H1 (cell line): ENCODE measurements around the gene PRTG. TPM values are rescaled to one million over a fixed set of nuclear protein-coding genes. Genes with fewer than 3 reads are reported as not detected.

Experiments
- CTCF ChIA-PET: fragments of 300-600 bp; sonication (Branson Sonifier 250); formaldehyde crosslinking; loops from one replicate; lab custom pipeline; 2021; ENCODE audit not compliant: partially characterized antibody; lab: Charles Lee
- POLR2A ChIA-PET: fragments of 300-600 bp; sonication (Branson Sonifier 250); formaldehyde crosslinking; loops from one replicate; lab custom pipeline; 2021; ENCODE audit warnings: inconsistent platforms; ENCODE audit not compliant: partially characterized antibody; lab: Charles Lee
- DNase-seq, 2 experiments: peaks; one replicate each; pipeline versions ENCODE4 v3.0.0 to v3.0.0-alpha.2; 2010 to 2022; ENCODE audit warnings: low spot score in 2 of 2, low read depth in 1 of 2, mixed read lengths in 1 of 2
- FAIRE-seq: peaks from 2 replicates; lab custom pipeline; 2011; peaks lifted over from hg19 to GRCh38; lab: Jason Lieb, UNC
- H2AFZ ChIP-seq: 2 replicates; pipeline ENCODE4 v1.8.1; 2012; ENCODE audit warnings: low read length, inconsistent platforms
- H2AK5ac ChIP-seq: 2 replicates; pipeline ENCODE4 v1.6.1; 2013; ENCODE audit warnings: low read depth, low read length
- H2BK120ac ChIP-seq: replicated peaks from 2 replicates; pipeline ENCODE3; 2013; ENCODE audit warnings: low read depth, low read length, inconsistent platforms
- H2BK12ac ChIP-seq: 2 replicates; pipeline ENCODE4 v1.6.1; 2013; ENCODE audit warnings: low read depth, low read length
- H2BK15ac ChIP-seq: 2 replicates; pipeline ENCODE4 v1.6.1; 2013; ENCODE audit warnings: low read length
- H2BK20ac ChIP-seq: 2 replicates; pipeline ENCODE4 v1.6.1; 2013; ENCODE audit warnings: low read length
- H2BK5ac ChIP-seq: 2 replicates; pipeline ENCODE4 v1.6.1; 2013; ENCODE audit warnings: low read depth, low read length
- H3K14ac ChIP-seq: 2 replicates; pipeline ENCODE4 v1.6.1; 2013; ENCODE audit warnings: inconsistent platforms; ENCODE audit not compliant: insufficient read length
- H3K18ac ChIP-seq: 2 replicates; pipeline ENCODE4 v1.6.1; 2013; ENCODE audit warnings: low read length; ENCODE audit errors: extremely low read depth
- H3K23ac ChIP-seq: 2 replicates; pipeline ENCODE4 v1.6.1; 2013; ENCODE audit warnings: inconsistent platforms; ENCODE audit not compliant: insufficient read length
- H3K23me2 ChIP-seq: 2 replicates; pipeline ENCODE4 v1.6.1; 2013; ENCODE audit warnings: low read depth, low read length
- H3K27ac ChIP-seq: 2 replicates; pipeline ENCODE4 v1.6.1; 2011; ENCODE audit warnings: low read depth, low read length, inconsistent platforms
- H3K27me3 ChIP-seq, 4 experiments: replicated peaks in 1 of 4; 1 replicate in 1 of 4; 2 replicates in 3 of 4; pipeline versions ENCODE4 v1.6.1 to v1.8.1; 2011 to 2013; ENCODE audit warnings: low read length in 3 of 4, mild to moderate bottlenecking in 3 of 4, inconsistent platforms in 2 of 4, mixed read lengths in 2 of 4, moderate library complexity in 1 of 4; ENCODE audit not compliant: control insufficient read depth in 3 of 4, insufficient read depth in 3 of 4; ENCODE audit errors: extremely low read depth in 1 of 4
- H3K36me3 ChIP-seq, 4 experiments: 2 replicates each; pipeline versions ENCODE4 v1.6.1 to v1.8.1; 2011 to 2013; ENCODE audit warnings: mild to moderate bottlenecking in 4 of 4, low read length in 3 of 4, moderate library complexity in 2 of 4, control low read depth in 1 of 4, inconsistent platforms in 1 of 4; ENCODE audit not compliant: insufficient read depth in 4 of 4, control insufficient read depth in 2 of 4
- H3K4ac ChIP-seq: replicated peaks from 2 replicates; pipeline ENCODE3; 2013; ENCODE audit warnings: low read length, low read depth, mixed read lengths, inconsistent platforms; ENCODE audit not compliant: insufficient read length
- H3K4me1 ChIP-seq, 4 experiments: replicated peaks in 1 of 4; 1 replicate in 1 of 4; 2 replicates in 3 of 4; pipeline versions ENCODE4 v1.6.1 to v1.8.1; 2011 to 2013; ENCODE audit warnings: low read length in 3 of 4, inconsistent platforms in 2 of 4, mixed read lengths in 1 of 4; ENCODE audit not compliant: insufficient read depth in 4 of 4, control insufficient read depth in 3 of 4
- H3K4me2 ChIP-seq, 2 experiments: 2 replicates each; pipeline versions ENCODE4 v1.6.1 to v1.8.1; 2011 to 2013; ENCODE audit warnings: low read depth in 2 of 2, low read length in 2 of 2, control low read depth in 1 of 2, inconsistent platforms in 1 of 2, mild to moderate bottlenecking in 1 of 2; ENCODE audit not compliant: insufficient read depth in 1 of 2
- H3K4me3 ChIP-seq, 4 experiments: fragments of 200-600, 300-600 bp in 1 of 4; sonication (generic), shearing (Covaris generic), sonication (Bioruptor Twin) in 1 of 4; 2 replicates each; pipeline versions ENCODE4 v1.5.1 to v1.8.1; 2011 to 2016; ENCODE audit warnings: low read length in 4 of 4, low read depth in 3 of 4, control low read depth in 2 of 4, inconsistent platforms in 2 of 4, mild to moderate bottlenecking in 2 of 4, mixed read lengths in 1 of 4, moderate library complexity in 1 of 4; ENCODE audit not compliant: insufficient read depth in 2 of 4; ENCODE audit errors: extremely low read depth in 1 of 4
- H3K56ac ChIP-seq: replicated peaks from 2 replicates; pipeline ENCODE3; 2013; ENCODE audit warnings: low read depth, mild to moderate bottlenecking, mixed read lengths, low read length, inconsistent platforms; ENCODE audit not compliant: insufficient read length
- H3K79me1 ChIP-seq: 2 replicates; pipeline ENCODE4 v1.6.1; 2013; ENCODE audit warnings: low read depth, low read length, control low read depth
- H3K79me2 ChIP-seq, 2 experiments: 2 replicates each; pipeline versions ENCODE4 v1.6.1 to v1.8.1; 2012 to 2013; ENCODE audit warnings: low read length in 2 of 2, mild to moderate bottlenecking in 2 of 2, inconsistent platforms in 1 of 2; ENCODE audit not compliant: insufficient read depth in 2 of 2, control insufficient read depth in 1 of 2
- H3K9ac ChIP-seq, 4 experiments: replicated peaks in 1 of 4; 1 replicate in 1 of 4; 2 replicates in 3 of 4; pipeline versions ENCODE4 v1.6.1 to v1.8.1; 2011 to 2013; ENCODE audit warnings: low read depth in 3 of 4, low read length in 3 of 4, control low read depth in 2 of 4, mild to moderate bottlenecking in 2 of 4, moderate library complexity in 2 of 4, inconsistent platforms in 1 of 4; ENCODE audit errors: extremely low read depth in 1 of 4
- H3K9me3 ChIP-seq, 2 experiments: 2 replicates each; pipeline versions ENCODE4 v1.6.1 to v1.8.1; 2012 to 2013; ENCODE audit warnings: mild to moderate bottlenecking in 2 of 2, moderate library complexity in 2 of 2, control low read depth in 1 of 2, inconsistent platforms in 1 of 2, low read depth in 1 of 2, low read length in 1 of 2, mixed read lengths in 1 of 2; ENCODE audit not compliant: insufficient read depth in 2 of 2
- H4K20me1 ChIP-seq, 2 experiments: replicated peaks in 1 of 2; 2 replicates each; pipeline versions ENCODE3 to v1.8.1; 2011 to 2013; ENCODE audit warnings: inconsistent platforms in 2 of 2, low read length in 2 of 2, mild to moderate bottlenecking in 1 of 2; ENCODE audit not compliant: insufficient read depth in 2 of 2, control insufficient read depth in 1 of 2
- H4K5ac ChIP-seq: 2 replicates; pipeline ENCODE4 v1.6.1; 2013; ENCODE audit warnings: low read length, low read depth, mixed read lengths, inconsistent platforms; ENCODE audit not compliant: insufficient read length
- H4K8ac ChIP-seq: 2 replicates; pipeline ENCODE4 v1.8.0; 2013; ENCODE audit warnings: mild to moderate bottlenecking, moderate library complexity, low read length, inconsistent platforms; ENCODE audit not compliant: insufficient read depth; ENCODE audit errors: extremely low read depth
- H4K91ac ChIP-seq: replicated peaks from 2 replicates; pipeline ENCODE3; 2013; ENCODE audit warnings: low read length, mixed read lengths, inconsistent platforms; ENCODE audit not compliant: insufficient read length
- CHD1 ChIP-seq: IDR thresholded peaks from 2 replicates; pipeline ENCODE4 v1.6.1; 2012; ENCODE audit warnings: low read depth, low read length, improper control_type of control experiment
- CTCF ChIP-seq, 3 experiments: IDR thresholded peaks; 1 replicate in 2 of 3; 2 replicates in 1 of 3; pipeline versions ENCODE4 v1.5.1 to v1.6.1; 2011; ENCODE audit warnings: low read length in 3 of 3, mild to moderate bottlenecking in 3 of 3, inconsistent platforms in 2 of 3, low read depth in 1 of 3, moderate library complexity in 1 of 3; ENCODE audit not compliant: insufficient read depth in 1 of 3; ENCODE audit errors: control extremely low read depth in 1 of 3
- EZH2 ChIP-seq: fragments of 200-600 bp; sonication (generic); IDR thresholded peaks from 2 replicates; pipeline ENCODE4 v1.7.1; 2012; ENCODE audit warnings: low read depth, mild to moderate bottlenecking, moderate library complexity, low read length, inconsistent platforms; ENCODE audit not compliant: severe bottlenecking
- RAD21 ChIP-seq, 2 experiments: IDR thresholded peaks in 1 of 2; conservative IDR thresholded peaks in 1 of 2; 2 replicates each; pipeline ENCODE4 v1.6.1; 2011; ENCODE audit warnings: low read depth in 2 of 2, low read length in 2 of 2, improper control_type of control experiment in 1 of 2, inconsistent platforms in 1 of 2, mild to moderate bottlenecking in 1 of 2, moderate library complexity in 1 of 2
- SIRT6 ChIP-seq: IDR thresholded peaks from one replicate; pipeline ENCODE4 v1.7.1; 2012; ENCODE audit warnings: low read length, inconsistent platforms
- ZNF274 ChIP-seq: IDR thresholded peaks from 2 replicates; pipeline ENCODE4 v1.7.0; 2012; ENCODE audit warnings: low read length, borderline replicate concordance; ENCODE audit errors: extremely low read depth
- polyA plus RNA-seq, 7 experiments: library from polyadenylated mRNA; depleted of rRNA in 3 of 7; stranded (reverse) in 5 of 7; unstranded in 2 of 7; fragments of >200 nt in 5 of 7; fragments of 200-250 nt in 2 of 7; gene quantifications; 1 replicate in 5 of 7; 2 replicates in 1 of 7; 4 replicates in 1 of 7; pipeline versions ENCODE4 v1.2.1 to v1.2.3, GENCODE V29; 2011 to 2013; ENCODE audit warnings: missing spikeins in 2 of 7, mixed read lengths in 2 of 7
- total RNA-seq: library from RNA; stranded (reverse); fragmentation: NEBNext Ultra II Directional; extraction: Animal tissue kit (Norgen Biotek cat#: 25700); gene quantifications from 2 replicates; pipeline ENCODE4 v1.2.1, GENCODE V29; 2021

The PRTG gene
- total and polyA plus RNA-seq, 2 of the 8 experiments (the other 6 are each of a cell fraction or from before 2014, with no cell fraction given), result 3.1 to 3.2 TPM

- POLR2A ChIA-PET, result no interaction called here
Measured at GRCh38 chr15:55710286-55710685, 32.7 kb downstream of the PRTG start.

More at GRCh38 chr15:55710286-55710685, 32.7 kb downstream of the PRTG start:
- Histone ChIP-seq H3K4me1 (peaks cover 0 to 3% (median 0%) of the 10 kb centered on the region in 4 experiments; a peak in 1 of 7 replicates), H3K79me2 (no peaks in the 10 kb centered on the region), H4K91ac (no peak overlapping the region), H3K14ac (no peak overlapping the region), H3K23ac (no peak overlapping the region), H4K8ac (no peak overlapping the region), H2BK120ac (no peak overlapping the region), H2BK20ac (no peak overlapping the region), H3K9me3 (0 out of 4 replicates have a peak, but pooled peaks cover 0 to 3% of the 10 kb centered on the region in 2 experiments), H2AFZ (no peak overlapping the region), H3K56ac (no peak overlapping the region), H3K23me2 (no peaks in the 10 kb centered on the region), H3K4me2 (no peak overlapping the region), H3K79me1 (no peaks in the 10 kb centered on the region), H2BK15ac (no peak overlapping the region), H3K27ac (no peak overlapping the region), H4K20me1 (peaks cover 0 to 1% of the 10 kb centered on the region in 2 experiments), H4K5ac (no peak overlapping the region), H3K4me3 (no peak overlapping the region), H3K4ac (no peak overlapping the region), H3K27me3 (no peaks in the 10 kb centered on the region; a peak in 1 of 7 replicates), H2BK12ac (no peak overlapping the region), H3K18ac (no peak overlapping the region), H2AK5ac (no peak overlapping the region), H3K36me3 (no peaks in the 10 kb centered on the region), H2BK5ac (no peak overlapping the region), H3K9ac (no peak overlapping the region)
- no peak for FAIRE-seq
- no peak for DNase-seq
- no peak for TF ChIP-seq CTCF (IDR thresholded peaks at IDR 0.05; ENCODE audit: control extremely low read depth in 1 of 3, insufficient read depth in 1 of 3, low read depth in 1 of 3, low read length in 3 of 3)
- TF ChIP-seq CHD1, result no peak
- TF ChIP-seq RAD21 (IDR thresholded peaks at IDR 0.05 in 1 of 2, conservative IDR thresholded peaks at IDR 0.05 in 1 of 2; ENCODE audit: low read depth in 2 of 2, low read length in 2 of 2), result no peak
- no peak for TF ChIP-seq SIRT6
- no peak for TF ChIP-seq EZH2
- TF ChIP-seq ZNF274, result no peak
- CTCF ChIA-PET, result no interaction called here
